ENCODE measurements around the gene OR4X1.
"Not testable (repeated sequence)": the region's sequence is repeated elsewhere in the genome, so short reads cannot be mapped to it uniquely, and the experiment has no call there.

The OR4X1 gene

GRCh38 chr11:48263423-48263911, at the start of gene OR4X1:
Gene OR4X1 (plus strand): TSS chr11:48263861. CDS start chr11:48263861, 0 bp downstream.
- no peak for DNase-seq (ENCODE audit: low spot score)

DNA sequence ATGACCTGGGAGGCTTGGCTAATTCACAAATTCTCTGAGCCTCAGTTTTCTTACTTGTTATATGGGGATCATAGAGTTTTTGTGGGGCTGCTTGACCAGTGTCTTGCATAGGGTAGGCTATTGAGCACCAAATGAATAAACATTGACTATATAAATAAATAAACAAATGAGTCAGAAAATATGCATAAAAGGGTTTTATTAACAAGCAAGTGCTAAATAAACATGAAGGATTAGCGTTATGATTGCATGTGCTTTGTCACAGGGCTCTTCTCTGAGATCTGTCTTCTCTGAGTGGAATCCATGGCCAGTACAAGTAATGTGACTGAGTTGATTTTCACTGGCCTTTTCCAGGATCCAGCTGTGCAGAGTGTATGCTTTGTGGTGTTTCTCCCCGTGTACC, 47.2 kb upstream of the OR4X1 start, which contains the start of gene OR4B1:
TSS of gene OR4B1 (plus strand) at position 301 of the 400 bp plus-strand sequence. CDS start at position 301, 0 bp downstream.
- DNase-seq (ENCODE audit: low spot score), result no peak

- no peak for DNase-seq (ENCODE audit: low spot score)
Observed at GRCh38 chr11:48228761-48229160, 34.9 kb upstream of the OR4X1 start.

DNA sequence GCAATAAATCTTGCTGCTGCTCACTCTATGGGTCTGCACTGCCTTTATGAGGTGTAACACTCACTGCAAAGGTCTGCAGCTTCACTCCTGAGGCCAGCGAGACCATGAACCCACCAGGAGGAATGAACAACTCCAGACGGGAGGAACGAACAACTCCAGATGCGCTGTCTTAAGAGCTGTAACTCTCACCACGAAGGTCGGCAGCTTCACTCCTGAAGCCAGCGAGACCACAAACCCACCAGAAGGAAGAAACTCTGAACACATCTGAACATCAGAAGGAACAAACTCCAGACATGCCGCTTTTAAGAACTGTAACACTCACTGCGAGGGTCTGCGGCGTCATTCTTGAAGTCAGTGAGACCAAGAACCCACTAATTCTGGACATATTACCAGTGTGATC, 33.6 kb upstream of the OR4X1 start:
- not testable (repeated sequence) for DNase-seq (ENCODE audit: low spot score)

GRCh38 chr11:48237727-48238126, 25.9 kb upstream of the OR4X1 start:
- no peak for DNase-seq (ENCODE audit: low spot score)

DNA sequence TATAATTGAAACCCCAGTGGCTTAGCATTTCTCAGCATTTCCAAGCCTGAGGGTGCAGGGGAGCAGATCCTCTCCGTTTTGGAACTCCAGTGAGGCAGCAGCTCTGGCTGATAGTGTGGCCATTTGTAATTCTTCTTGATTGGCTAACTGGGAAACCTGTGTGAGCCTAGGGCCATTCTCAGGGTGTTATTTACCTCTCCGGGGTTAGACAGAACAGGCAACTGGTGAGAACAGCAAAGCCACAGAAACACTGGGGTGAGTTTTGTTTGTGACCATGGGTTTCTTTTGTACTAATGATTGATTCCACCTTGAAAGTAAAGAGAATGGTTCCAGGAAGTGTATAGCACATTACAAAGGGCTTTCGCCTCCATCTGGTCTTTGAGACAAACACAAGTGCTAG, 21.2 kb upstream of the OR4X1 start:
- DNase-seq (ENCODE audit: low spot score), result no peak

GRCh38 chr11:48244804-48245203, 18.9 kb upstream of the OR4X1 start, which contains the start of gene OR4X2:
Gene OR4X2 (plus strand): TSS chr11:48245104. CDS start chr11:48245104, 0 bp downstream.
- no peak for DNase-seq (ENCODE audit: low spot score)

GRCh38 chr11:48248902-48249301, 14.8 kb upstream of the OR4X1 start:
- DNase-seq (ENCODE audit: low spot score), result no peak

- DNase-seq (ENCODE audit: low spot score), result no peak
Observed at GRCh38 chr11:48261600-48261999, 2.1 kb upstream of the OR4X1 start.

- no peak for DNase-seq (ENCODE audit: low spot score)
Observed at GRCh38 chr11:48270621-48271020, 7.0 kb downstream of the OR4X1 start.

GRCh38 chr11:48272606-48273005, 8.9 kb downstream of the OR4X1 start:
- DNase-seq (ENCODE audit: low spot score), result no peak

DNA sequence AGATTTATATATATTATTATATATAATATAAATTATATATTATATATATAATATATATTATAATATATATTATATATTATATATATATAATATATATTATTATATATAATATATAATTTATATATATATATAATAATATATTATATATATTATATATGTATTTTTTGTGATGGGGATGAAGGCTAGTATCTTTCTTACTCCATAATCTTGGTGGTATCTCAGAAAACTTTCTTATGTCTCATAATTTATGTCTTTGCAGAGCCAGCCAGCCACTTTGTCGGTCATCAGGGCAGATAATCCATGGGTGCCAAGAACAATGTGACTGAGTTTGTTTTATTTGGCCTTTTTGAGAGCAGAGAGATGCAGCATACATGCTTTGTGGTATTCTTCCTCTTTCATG, 42.3 kb downstream of the OR4X1 start, which contains the start of gene OR4S1:
TSS of gene OR4S1 (plus strand) at position 301 of the 400 bp plus-strand sequence. CDS start at position 301, 0 bp downstream.
- no peak for DNase-seq (ENCODE audit: low spot score)

DNA sequence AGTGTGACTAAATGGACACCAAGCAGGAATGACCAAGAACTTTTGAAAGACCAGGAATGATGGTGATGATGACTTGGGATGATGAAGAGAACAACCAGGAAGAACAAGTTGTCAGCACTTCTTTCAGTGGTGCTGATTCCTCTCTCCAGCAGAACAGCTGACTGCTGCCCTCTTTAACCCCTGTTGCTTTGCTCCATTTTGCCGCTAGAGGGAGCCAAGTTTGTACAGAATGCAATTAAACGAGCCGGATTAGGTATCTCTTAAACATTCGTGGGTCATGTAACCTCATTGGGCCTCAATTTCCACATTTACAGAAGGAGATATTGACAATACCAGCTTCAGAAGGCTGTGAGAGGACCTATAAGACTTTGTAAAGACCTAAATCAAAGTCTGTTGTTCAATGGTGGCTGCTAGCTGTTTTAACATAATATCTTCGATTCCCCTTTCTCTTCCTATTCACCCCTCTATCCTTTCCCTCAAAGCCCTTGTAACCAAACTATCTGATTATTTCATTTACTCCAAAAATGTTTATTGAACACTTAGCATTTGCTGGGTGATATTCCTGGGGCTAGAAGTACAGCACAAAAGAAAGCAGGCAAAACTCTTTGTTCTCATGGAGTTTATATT, 44.2 kb downstream of the OR4X1 start:
- DNase-seq (ENCODE audit: low spot score), result peak; percentile 63

DNA sequence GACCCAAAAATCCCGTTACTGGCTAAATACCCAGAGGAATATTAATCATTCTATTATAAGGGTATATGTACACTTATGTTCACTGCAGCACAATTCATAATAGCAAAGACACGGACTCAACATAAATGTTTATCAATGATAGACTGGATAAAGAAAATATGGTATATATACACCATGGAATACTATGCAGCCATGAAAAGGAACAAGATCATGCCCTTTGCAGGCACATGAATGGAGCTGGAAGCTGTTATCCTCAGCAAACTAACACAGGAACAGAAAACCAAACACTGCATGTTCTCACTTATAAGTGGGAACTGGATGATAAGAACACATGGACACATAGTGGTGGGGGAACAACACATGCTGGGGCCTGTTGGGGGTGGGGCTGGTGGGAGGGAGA, 49.9 kb downstream of the OR4X1 start:
- not testable (repeated sequence) for DNase-seq (ENCODE audit: low spot score)

Data from RKO (cell line).